H1 (cell line): ENCODE results near the gene GAS2L1. TPM values are rescaled to one million over a fixed set of nuclear protein-coding genes. Genes with fewer than 3 reads are reported as not detected.

Source experiments
- JUN ChIP-seq: IDR thresholded peaks from 2 replicates; pipeline ENCODE4 v1.6.1; 2011; ENCODE audit warnings: low read depth, mild to moderate bottlenecking, improper control_type of control experiment, low read length
- SUZ12 ChIP-seq: fragments of 200-600 bp; sonication (generic); IDR thresholded peaks from 2 replicates; pipeline ENCODE4 v1.6.1; 2012; ENCODE audit warnings: mild to moderate bottlenecking, inconsistent platforms, low read length, moderate library complexity, mixed read lengths
- polyA plus RNA-seq, 7 experiments: library from polyadenylated mRNA; depleted of rRNA in 3 of 7; stranded (reverse) in 5 of 7; unstranded in 2 of 7; fragments of >200 nt in 5 of 7; fragments of 200-250 nt in 2 of 7; gene quantifications; 1 replicate in 5 of 7; 2 replicates in 1 of 7; 4 replicates in 1 of 7; pipeline versions ENCODE4 v1.2.1 to v1.2.3, GENCODE V29; 2011 to 2013; ENCODE audit warnings: missing spikeins in 2 of 7, mixed read lengths in 2 of 7
- total RNA-seq: library from RNA; stranded (reverse); fragmentation: NEBNext Ultra II Directional; extraction: Animal tissue kit (Norgen Biotek cat#: 25700); gene quantifications from 2 replicates; pipeline ENCODE4 v1.2.1, GENCODE V29; 2021

The GAS2L1 gene
- total and polyA plus RNA-seq, 2 of the 8 experiments (the other 6 are each of a cell fraction or from before 2014, with no cell fraction given), result 3.6 to 10.1 TPM

DNA sequence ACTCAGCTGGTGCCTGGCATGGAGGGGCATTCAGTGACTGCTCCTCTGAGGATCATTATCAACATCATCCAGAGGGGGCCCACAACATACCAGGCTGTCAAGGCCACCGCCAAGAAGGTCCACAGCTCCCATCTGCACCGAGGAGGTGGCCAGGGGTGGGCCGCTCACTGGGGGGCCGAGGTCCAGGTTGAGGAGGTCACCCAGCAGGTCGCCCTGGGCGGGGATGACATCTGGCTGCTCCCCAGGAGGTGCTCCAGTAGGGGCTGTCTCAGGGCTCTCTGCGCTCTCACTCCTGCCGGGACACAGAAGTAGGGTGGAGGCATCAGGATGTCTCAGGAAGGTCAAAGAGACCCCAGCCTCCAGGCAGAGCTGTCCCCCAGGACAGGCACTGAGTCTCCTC, 34.1 kb downstream of the GAS2L1 start (continued):
- TF ChIP-seq SUZ12, result no peak
- TF ChIP-seq JUN, result no peak
